Stimulated activated CD8-positive, alpha-beta memory T cell treated with anti-CD3 and anti-CD28 coated beads, Interleukin-12 subunit alpha, Interleukin-12 subunit beta, amount 100 ng/mL, for 4 hours (primary cell): ENCODE results near the gene LYPD8.
"Not testable (repeated sequence)": the region's sequence is repeated elsewhere in the genome, so short reads cannot be mapped to it uniquely, and the experiment has no call there.

ENCODE experiments used
- DNase-seq: peaks from one replicate; pipeline ENCODE4 v3.0.0-alpha.2; 2020; ENCODE audit warnings: low read depth

LYPD8 gene, protein sequence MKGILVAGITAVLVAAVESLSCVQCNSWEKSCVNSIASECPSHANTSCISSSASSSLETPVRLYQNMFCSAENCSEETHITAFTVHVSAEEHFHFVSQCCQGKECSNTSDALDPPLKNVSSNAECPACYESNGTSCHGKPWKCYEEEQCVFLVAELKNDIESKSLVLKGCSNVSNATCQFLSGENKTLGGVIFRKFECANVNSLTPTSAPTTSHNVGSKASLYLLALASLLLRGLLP

GRCh38 chr1:248755517-248755916, at the start of gene LYPD8:
LYPD8 (minus strand) TSS chr1:248755759; CDS start chr1:248751081, 4,678 bp downstream.
- no peak for DNase-seq

GRCh38 chr1:248804771-248805681, 49.5 kb upstream of the LYPD8 start:
- DNase-seq: no peak

- DNase-seq: not testable (repeated sequence)
Measured at GRCh38 chr1:248803501-248803900, 47.9 kb upstream of the LYPD8 start.

- DNase-seq: no peak
Measured at GRCh38 chr1:248802454-248802853, 46.9 kb upstream of the LYPD8 start.

GRCh38 chr1:248800459-248800858, 44.9 kb upstream of the LYPD8 start:
- DNase-seq: no peak

GRCh38 chr1:248798791-248799190, 43.2 kb upstream of the LYPD8 start:
- no peak for DNase-seq

DNA sequence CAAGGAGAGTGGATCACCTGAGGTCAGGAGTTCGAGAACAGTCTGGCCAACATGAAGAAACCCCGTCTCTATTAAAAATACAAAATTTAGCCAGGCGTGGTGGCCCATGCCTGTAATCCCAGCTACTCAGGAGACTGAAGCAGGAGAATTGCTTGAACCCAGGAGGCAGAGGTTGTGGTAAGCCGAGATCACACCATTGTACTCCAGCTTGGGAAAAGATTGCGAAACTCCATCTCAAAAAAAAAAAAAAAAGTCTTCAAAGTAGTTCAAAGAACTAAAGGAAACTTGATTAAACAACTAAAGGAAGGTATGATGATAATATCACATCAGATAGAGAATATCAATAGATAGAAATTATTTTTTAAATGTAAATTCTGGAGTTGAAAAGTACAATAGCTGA, 39.1 kb upstream of the LYPD8 start:
- not testable (repeated sequence) for DNase-seq

DNA sequence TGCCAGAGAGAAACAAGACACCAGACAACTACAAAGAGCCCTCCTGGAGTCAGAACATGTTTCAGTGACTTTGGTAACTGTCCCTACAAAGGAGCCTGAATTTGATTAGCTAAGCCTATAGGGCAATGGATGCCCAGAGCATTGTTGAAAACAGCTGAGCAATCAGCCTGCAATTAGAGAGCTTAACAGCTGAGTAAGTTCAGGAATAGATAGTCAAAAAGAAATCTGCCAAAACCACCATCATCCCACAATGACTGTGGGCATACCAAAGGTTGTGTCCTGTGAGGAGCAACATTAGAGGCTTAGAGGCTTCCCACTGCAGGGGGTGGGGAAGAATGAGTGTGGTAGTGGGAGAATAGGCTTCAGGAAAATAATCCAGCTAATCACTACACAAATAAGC, 38.0 kb upstream of the LYPD8 start:
- DNase-seq: no peak

DNA sequence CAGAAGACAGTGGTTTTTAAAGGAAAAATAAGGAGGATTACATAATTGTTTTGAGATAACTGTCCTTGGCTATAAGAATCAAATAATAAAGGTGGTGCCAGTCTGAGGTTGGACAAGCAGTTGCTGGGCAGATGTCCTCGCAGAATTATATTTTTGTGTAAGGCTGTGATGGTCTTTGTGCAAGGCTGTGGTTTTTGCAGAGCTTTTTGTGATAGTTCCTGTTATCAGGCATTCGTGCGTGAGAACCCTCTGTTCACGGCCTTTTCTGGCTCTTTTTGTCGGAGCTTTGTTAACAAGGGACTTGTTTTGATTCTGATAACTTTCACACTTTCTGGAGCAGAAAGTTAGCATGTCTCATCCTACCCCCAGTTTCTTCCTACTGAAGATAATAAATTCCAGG, 36.8 kb upstream of the LYPD8 start:
- DNase-seq: no peak

GRCh38 chr1:248791010-248791409, 35.5 kb upstream of the LYPD8 start:
- no peak for DNase-seq

DNA sequence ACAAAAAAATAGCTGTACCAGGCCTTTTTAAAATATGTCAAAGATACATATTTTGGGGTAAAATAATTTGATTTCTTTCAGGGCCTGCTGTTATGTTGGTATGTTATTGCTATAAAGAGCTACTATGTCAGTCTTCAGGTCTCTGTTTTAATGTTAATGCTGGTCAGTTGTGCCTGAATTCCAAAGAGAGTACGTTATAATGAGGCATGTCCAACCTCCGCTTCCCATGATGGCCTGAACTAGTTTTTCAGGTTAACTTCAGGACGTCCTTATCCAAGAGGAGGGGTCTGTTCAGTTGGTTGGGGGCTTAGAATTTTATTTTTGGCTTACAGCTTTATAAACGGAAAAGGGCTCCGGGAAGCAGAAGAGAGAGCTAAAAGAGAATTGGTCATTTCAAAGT, 34.9 kb upstream of the LYPD8 start:
- no peak for DNase-seq

DNA sequence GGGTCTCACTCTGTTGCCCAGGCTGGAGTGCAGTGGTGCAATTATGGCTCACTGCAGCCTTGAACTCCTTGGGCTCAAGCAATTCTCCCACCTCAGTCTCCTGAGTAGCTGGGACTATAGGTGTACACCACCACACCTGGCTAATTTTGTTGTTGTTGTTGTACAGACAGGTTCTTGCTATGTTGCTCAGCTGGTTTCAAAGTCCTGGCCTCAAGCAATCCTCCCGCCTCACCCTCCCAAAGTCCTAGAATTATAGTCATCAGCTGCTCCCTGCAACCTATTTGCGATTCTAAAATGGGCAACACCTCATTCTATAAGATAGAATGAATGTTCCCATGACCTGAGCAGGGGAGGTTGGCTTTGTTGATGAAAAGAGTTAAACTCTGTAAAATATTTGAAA, 33.8 kb upstream of the LYPD8 start:
- DNase-seq: not testable (repeated sequence)

DNA sequence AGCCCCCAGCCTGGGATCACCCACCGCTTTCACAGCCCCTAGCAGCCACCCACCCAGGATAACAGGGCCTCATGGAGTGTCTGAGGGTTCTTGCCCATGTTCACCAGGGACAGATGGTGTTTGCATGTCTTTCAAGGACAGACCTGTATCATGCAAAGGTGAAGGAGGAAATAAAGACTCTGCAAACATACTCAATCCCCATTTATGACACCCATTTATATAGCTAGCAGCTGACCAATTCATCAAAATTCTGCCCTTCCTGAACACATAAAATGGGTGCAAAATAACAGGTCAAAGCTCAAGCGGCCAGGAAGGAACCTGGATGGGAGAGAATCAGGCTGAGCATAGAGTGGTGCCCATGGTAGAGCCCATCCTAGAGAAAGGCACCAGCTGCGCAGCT, 32.8 kb upstream of the LYPD8 start:
- no peak for DNase-seq

DNA sequence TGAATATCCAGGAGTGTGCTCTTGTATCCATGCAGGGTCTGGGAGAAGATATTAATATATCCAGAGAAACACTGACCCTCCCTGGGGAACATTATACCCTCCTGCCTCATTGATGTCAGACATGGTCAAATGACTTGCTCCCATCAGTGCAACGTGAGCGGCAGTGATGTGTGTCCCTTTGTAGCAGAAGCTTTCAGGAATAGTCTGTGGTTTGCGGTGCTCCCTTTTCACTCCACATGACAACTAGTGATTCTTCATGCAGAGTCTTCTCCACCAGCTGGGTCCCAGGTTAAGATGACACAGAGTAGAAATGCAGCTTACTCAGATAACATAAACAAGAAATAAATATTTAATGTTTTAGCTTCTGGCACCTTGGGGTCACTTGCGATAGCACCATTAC, 31.9 kb upstream of the LYPD8 start:
- DNase-seq: no peak

DNA sequence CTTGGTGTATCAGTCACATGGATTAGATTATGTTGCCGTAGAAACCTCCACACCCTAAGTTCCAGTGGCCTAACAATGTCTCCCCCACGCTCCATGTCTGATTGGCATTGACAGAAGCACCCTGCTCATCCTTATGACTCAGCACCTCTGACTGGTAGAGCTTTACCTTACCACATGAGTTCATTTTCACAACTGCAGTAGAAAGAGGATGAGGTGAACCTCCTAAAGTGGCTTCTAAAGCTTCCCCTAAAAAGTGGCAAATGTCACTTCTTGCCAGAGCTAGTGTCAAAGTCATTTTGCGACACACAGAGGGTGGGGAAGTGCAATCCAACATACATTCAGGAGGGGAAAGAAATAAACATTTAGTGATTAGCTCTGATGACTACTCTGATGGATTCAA, 30.6 kb upstream of the LYPD8 start:
- DNase-seq: no peak

DNA sequence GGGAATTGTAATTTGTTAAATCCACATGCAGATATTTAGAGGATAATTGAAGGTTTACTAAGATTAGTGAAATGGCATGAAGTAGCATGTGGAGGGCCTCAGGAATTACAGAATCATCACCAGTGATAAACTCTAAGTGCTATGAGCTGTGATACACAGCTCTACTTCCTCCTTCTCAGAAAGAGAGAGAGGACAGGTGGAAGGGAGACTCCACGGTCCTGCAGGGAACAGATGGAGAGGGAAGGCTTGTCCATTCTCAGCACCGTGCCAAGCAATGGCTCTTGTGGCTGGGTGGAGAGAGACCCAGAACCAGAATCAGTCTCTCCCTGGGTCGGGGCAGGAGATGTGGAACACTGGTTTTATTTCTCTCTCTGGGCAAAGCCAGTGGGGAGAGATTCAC, 27.8 kb upstream of the LYPD8 start:
- DNase-seq: no peak

DNA sequence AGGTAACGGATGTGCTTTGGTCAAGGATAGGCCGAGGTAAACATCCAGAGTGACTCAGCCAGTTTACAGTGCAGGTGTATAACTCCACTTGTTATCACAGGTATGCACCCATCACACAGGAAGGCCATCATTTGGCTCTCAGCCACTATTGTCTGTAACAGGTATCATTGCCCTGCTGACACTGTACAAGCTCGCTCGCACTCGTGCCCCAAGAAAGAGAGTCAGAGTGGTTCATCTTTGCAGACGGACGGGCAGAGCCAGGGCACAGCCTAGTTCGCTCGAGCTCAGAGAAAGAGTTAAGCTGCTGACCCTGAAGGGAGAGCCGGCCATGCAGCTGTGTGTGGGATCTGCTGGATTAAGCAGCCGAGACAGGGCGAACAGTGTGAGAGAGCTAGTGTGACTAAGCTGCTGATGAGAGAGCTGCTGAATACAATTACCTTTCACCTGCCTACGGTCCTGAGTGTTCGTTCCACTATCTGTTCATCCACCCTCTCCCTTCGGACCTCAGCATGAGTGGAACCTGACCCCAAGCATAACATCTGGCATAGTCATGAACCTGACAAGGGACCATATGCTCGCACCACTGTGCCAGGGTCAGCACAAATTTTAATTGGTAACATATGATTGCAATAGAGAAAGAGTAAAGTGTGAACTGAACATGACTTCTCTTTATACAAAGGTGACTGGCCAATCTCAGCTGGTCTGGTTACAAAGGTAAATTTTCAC, 27.0 kb upstream of the LYPD8 start:
- no peak for DNase-seq

DNA sequence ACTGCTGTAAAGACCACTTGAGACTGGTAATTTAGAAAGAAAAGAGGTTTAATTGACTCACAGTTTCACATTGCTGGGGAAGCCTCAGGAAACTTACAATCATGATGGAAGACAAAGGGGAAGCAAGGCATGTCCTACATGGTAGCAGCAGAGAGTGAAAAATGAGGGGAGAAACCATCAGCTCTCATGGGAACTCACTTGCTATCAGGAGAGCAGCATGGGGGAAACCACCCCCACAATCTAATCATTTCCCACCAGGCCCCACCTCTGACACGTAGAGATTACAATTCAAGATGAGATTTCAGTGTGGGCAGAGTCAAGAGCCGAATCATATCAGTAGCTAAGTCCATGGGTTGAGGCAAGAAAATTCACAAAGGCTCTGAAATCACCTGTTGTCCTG, 23.8 kb upstream of the LYPD8 start:
- no peak for DNase-seq

GRCh38 chr1:248778906-248779305, 23.3 kb upstream of the LYPD8 start:
- DNase-seq: no peak

GRCh38 chr1:248776991-248777390, 21.4 kb upstream of the LYPD8 start:
- no peak for DNase-seq

DNA sequence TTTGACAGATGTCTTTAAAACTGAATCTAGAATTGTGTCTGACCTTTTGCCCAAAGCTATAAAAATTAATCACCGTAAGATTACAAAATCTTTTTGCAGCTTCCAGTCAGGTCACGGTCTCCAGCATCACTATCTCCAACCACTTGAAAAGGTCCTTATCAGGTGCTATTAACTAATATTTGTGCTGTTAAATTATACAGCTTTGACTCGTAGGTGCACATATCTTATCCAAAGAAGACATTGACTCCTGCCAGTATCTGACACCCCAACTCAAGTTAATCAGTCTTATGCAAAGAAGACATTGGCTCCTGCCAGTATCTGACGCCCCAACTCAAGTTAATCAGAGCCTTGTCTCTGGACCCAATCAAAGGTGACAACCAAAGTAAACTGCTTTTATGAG, 19.9 kb upstream of the LYPD8 start:
- no peak for DNase-seq

DNA sequence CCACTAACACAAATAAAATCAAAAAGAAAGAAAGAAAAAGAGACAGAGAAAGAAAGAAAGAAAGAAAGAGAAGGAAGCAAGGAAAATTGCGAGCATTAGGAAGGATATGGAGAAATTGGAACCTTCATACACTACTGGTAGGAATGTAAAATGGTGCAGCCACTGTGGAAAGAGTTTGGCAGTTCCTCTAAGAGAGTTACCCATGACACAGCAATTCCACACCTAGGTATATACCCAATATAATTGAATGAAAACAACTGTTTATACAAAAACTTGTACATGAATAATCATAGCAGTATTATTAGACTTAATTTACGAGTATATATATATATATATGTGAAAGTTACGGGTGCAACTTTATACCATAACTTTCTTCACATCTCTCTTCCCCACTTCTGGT, 4.1 kb upstream of the LYPD8 start:
- DNase-seq: no peak

GRCh38 chr1:248758352-248758751, 2.8 kb upstream of the LYPD8 start:
- no peak for DNase-seq
